Stimulated activated CD8-positive, alpha-beta memory T cell treated with anti-CD3 and anti-CD28 coated beads, Interleukin-4, amount 100 ng/mL, for 24 hours (primary cell): ENCODE results near the gene MUC6.

Experiments
- DNase-seq: peaks from one replicate; pipeline ENCODE4 v3.0.0-alpha.2; 2020; ENCODE audit warnings: low read depth

The MUC6 gene

DNA sequence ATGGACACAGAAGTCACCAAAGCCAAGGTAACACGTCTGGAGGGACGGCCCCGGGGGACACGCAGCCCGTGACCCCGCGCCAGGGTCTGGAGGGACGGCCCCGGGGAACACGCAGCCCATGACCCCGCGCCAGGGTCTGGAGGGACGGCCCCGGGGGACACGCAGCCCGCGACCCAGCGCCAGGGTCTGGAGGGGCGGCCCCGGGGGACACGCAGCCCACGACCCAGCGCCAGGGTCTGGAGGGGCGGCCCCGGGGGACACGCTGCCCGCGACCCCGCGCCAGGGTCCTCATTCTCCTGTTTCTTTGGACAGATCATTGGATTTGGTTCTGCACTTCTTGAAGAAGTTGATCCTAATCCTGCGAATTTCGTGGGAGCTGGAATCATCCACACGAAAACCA, 27.1 kb downstream of the MUC6 start:
- DNase-seq = no peak

DNA sequence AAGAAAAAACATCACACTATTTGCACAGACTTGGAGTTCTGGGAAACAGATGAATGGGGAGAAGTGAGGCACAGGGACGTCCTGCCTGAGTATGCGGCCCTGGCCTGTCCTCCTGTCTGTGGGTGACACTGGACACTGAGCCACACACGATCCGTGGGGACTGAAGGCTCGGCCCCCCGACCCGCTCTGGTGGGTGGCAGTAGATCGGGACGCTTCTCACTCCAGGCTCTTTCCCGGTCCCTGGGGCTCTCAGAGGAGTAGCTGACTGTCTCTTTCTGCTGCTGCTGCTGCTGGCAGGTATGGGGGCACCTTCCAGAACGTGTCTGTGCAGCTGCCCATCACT, 27.7 kb downstream of the MUC6 start:
- DNase-seq = no peak

DNA sequence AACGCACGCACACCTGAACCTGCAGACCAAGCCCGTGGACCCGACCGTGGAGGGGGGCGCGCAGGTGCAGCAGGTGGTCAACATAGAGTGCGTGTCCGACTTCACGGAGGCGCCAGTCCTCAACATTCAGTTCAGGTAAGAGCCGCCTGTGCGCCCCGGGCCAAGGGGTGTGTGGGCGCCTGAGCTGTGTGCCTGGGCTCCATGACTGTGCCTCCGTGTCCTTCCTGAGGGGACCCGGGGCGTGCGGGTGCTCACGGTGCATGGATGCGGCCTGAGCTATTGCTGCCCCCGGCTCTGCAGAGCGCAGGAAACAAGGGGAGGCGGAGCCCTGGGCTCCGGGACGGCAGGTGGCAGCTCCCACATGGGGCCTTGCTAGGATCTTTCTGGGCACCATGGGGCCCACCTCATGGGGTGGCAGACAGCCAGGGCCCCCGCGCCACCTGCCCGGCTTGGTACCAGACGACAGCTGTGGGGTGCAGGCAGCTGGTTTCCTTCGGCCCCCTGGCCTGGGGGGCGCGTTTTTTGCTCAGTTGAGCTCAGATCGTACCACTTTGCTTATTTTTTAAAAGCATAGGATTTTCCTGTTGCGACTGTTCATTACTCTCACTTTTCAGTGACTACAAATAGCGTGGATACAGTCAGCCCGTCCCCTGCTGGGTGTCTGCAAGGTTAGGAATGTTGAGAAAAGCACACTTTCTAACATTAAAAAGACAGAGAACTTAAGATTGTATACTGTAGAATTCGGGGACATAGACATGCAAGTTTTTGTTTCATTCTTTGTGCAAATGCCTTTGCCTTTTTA, 28.3 kb downstream of the MUC6 start:
- DNase-seq = no peak

DNA sequence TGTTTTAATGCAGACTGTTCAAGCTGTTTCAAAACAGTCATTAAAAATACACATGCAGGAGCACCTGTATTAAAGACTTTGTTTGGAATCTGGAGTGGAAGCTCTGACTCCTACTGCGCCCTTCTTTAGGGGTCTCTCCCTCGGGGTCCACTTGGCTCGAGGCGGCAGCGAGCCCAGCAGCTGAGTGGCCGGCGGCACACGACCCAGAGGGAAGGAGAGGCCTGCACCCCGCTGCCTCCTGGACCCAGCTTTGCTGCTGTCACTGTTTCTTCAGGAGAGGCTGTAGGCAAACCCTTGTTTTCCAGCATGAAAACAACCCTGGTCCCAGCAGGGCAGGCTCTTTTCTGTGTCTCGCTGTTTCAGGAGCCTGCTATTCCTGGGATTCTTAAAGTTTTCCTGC, 29.2 kb downstream of the MUC6 start:
- no peak for DNase-seq

DNA sequence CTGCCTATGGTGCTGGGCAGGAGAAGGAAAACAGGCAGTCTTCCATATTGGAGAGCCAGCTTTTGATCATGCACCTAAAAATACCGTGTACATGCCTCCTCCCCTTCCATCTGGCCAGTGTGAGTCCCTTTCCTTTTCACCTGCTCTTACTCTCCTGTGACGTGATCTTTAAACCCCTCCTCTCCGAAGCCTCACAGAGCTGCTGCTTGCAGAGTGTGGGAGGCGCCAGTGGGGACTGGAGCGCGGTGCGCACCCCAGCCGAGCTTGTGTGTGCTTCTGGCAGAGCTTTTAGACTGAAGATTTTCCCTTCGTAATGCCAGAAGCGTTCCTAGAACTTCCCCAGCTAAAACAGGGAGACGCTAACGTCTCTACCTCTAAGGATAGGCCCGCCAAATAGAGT, 29.8 kb downstream of the MUC6 start:
- no peak for DNase-seq

DNA sequence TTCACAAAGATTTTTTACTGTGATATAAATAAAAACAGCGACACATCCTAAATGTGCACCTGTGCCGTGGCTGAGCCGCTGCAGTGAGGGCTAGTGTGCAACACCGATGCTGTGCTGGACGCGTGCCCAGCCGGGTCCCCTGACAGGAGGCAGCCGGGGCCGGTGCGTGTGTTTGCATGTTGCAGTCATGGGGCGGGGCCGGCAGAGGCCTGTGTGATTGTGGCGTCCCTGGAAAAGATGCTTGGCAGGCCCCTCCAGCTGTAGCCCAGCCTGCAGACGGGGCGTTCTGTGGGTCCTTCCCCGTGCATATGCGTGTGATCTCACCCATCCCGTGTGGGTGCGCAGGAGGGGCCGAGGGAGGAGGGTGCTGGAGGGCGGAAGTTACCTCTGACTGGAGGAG, 30.6 kb downstream of the MUC6 start:
- no peak for DNase-seq

DNA sequence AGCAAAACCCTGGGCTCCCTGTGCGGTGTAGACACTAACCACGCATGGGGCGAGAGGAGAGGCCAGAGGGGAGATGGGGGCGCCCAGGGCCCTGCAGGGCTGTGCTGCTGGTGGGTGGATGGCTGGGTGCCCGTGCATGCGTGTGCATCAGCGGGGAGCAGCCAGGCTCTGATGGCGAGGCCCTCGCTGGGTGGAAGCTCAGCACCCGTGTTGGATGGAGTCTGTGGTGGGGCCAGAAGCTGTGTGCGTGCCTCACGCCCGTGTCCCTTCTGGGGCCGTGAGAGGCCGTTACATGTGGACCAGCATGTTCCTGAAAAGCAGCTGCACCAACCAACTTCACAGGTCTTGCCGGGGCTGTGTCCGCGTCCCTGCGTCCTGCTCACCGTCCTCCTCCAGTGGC, 33.4 kb downstream of the MUC6 start:
- no peak for DNase-seq

DNA sequence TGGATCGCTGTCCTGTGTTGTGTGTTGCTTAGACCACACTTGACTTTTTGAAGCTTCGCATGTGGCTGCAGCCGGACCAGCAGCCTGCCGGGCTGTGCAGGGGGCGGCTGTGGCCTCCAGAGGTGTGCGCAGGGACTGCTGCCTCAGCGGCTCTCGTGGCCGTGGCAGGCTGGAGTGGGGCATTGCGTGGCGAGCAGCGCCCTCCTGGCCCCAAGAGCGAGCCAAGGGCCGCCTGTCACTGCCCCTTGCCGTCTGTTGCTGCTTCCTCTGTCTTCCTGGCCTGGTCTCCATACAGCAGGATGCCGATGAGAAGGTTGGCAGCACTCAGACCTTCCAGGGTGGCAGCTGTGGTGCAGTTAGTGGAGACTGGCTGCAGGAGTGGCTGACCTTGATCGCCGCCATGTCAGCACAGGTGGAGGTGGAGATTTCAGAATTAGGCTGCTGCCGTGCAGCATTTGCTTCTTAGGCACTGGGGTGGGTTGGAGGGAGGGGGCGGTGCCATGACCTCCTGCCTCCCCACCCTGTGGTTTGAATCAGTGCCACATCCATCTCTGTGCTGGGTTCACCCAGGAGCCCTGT, 34.0 kb downstream of the MUC6 start:
- DNase-seq = no peak

DNA sequence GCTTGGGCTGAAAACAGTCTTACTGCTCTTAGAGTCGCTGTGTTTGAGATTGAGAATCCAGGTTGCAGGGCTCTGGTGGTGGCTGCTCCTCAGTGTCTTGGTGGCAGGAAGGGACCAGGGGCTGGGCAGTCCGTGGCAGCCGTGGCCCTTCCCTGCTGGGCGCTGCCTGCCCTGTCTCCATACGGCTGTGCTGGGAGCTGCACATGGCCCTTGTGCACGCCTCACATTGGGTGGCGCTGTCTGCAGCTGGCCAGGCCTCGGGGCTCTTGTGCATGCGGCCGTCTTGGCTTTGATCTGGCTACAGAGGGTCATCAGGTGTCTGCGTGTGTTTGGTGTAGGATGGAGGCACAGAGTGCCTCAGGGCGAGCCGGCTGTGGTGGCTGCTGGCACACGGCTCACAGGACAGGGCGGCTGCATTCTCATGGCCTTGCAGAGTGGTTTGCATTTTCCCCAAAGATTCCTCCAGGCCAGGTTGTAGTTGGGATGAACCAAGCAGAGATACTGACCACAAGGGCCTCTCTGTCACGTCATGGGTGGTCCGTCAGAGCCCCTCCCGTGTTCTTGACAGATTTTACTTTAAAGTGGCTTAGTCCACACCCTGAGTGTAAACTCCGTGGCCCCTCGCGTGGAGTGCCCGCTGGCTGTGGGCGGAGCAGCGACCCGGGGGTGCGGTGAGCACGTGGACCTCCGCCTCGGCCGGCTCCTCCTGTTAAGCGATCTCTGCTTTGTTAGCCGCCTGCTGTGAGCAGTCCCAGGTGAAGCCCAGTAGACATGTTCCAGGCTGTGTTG, 34.7 kb downstream of the MUC6 start:
- no peak for DNase-seq

DNA sequence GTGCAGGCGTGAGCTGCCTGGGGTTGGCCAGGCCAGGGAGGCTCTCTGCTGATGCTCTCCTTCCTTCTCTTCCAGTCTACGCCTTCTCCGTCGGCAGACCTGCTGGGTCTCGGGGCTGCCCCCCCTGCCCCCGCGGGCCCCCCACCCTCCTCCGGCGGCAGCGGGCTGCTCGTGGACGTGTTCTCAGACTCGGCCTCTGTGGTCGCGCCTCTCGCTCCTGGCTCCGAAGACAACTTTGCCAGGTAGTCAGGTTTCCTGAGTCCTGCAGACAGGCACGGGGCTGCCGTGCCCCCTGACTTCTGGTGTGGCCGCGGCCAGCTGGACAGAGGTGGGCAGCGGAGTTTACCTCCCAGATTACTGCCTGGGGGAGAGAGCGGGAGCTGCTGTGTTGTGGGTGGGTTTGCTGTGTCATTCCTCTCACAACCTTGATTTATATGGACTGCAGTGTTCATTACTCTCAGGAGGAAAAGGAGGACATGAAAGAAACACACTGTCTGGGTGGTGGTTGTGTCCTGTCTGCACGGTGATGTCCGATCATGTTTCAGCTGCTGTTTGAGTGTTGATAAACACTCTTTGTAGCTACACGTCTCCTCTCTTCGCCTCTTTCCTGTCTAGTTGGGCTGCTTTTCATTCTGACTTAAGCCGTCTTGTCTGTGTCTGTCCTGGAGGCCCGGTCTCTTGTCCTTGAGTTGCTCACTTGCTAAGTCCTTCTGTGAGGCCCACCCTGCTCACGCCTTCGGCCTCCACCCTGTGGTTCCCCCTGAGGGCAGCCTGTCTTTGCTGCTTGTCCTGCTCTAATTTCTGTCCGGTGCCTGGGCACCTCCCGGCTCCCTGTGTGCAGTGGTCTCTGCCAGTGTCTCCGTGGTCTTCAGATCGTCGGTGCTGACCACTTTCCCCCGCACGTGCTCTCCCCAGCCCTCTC, 35.9 kb downstream of the MUC6 start:
- no peak for DNase-seq

DNA sequence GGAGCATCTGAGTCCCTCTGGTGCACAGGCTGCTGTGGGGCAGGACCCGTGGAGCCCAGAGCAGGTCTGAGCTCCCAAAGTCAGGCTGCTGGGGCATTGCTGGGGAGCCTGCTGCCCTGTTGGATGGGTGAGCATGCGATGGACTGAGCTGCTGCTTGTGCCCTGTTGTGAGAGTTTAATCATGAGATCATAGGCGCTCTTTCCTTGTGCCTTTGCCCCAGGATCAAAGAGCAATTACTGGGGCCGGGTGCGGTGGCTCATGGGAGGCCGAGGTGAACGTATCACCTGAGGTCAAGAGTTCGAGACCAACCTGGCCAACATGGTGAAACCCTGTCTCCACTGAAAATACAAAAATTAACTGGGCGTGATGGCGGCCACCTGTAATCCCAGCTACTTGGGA, 37.5 kb downstream of the MUC6 start:
- DNase-seq = no peak

DNA sequence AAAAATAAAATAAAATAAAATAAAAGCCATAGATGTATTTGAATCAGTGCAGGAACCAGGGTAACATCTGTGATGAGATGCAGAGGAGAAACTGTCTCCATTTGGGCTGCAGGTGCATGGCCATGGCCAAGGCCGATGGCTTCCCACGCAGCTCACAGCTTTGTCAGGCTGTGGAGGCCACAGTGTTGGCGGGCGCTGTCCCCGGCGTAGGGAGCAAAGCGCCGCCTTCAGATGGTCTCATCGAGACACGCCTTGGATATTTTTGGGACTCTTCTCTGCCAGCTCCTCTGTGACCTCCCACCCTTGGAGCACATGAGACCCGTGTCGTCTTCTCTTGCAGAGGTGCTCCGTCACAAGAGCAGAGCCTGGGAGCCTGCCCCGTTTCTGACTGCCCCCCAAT, 38.6 kb downstream of the MUC6 start:
- DNase-seq = no peak

DNA sequence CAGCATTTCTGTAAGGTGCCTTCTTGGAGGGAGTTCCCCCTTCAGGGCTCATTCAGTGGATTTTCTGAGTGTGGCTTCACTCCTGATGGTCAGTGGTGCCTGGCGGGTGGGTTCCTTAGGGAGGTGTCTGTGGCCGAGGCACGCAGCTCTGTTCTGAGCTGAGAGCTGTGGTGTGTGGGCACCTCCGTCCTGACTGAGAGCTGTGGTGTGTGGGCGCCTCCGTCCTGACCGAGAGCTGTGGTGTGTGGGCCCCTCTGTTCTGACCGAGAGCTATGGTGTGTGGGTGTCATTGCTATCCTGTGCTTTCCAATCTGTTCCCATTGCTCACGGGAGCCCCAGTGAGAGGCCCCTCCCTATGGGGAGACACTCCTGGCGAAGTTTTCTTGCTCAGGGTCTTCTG, 39.8 kb downstream of the MUC6 start:
- DNase-seq = no peak

DNA sequence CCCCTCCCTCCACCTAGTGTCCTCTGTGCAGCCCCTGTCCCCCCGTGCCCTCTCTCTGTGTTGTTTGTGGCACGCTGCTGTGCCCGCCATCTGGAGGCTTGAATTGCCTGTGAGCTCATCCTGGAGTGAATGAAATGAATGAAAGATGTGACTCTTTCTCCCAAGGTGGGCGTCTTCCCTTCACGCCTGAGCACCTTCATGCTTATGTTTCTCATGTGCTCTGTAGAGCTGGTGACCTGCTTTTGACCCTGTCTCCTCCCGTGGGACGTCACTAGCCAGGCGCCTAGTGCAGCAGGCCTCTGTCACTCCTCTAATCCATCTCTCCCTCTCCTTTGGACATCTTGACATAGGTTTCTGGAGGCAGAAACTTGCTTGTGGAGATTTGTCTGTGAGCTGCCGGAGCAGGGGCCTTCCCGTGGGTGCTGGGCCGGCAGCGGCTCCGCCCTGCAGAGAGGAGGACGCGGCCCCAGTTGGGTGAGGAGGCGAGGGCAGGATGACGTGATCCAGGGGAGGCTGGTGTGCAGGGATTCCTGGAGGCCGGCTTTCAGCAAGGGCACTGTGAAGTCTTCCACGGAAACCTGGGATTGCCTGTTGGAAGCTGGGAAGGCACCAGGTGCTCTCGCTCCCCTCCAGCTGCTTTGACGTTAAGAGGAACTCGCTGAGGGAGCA, 40.6 kb downstream of the MUC6 start:
- DNase-seq = no peak

DNA sequence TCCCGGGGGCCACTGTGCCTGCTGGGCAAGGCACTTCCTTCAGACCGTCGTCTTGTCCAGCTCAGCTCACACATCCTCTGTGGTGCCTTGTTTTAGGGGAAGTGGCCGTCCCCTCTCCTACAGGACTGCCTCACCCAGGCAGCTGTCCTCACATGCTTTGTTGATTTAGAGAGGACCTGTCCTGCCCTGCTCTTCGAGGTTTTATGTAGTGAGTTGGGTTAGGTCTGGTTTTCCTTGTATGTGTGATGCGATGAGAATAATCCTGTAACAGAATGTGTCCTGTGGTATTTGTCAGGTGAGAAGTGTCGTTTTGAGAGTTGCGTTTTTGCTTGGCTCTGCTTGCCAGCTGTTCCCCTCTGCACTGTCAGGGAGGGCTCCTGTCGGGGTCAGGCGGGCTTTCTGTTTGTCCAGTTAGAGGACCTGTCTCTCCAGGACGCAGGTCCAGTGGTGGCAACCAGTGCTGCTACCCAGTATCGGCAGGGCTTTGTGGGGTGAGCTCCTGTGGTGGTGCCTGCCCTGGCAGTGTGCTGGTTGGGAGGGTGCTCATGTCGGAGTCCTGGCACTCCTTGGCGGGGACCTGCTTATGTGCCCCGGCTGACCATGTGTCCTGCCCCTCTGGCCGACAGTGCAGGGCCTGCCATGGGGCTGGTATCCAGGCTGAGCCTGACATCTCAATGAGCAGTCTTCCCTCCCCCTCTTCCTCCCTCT, 41.3 kb downstream of the MUC6 start:
- no peak for DNase-seq

DNA sequence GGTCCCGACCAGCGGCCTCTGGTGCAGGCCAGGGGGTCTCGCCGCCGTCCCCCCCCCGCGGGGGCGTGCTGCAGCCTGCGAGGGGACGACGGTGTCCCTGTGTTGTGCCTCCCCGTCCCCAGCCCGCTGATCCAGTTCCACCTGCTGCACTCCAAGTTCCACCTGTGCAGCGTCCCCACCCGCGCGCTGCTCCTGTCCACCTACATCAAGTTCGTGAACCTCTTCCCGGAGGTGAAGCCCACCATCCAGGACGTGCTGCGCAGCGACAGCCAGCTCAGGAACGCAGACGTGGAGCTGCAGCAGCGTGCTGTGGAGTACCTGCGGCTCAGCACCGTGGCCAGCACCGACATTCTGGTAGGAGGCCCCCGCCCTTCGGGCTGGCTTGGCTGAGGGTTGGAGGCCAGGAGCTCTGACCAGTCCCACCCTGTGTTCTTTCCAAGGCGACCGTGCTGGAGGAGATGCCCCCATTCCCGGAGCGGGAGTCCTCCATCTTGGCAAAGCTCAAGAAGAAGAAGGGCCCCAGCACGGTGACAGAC, 42.8 kb downstream of the MUC6 start:
- no peak for DNase-seq

DNA sequence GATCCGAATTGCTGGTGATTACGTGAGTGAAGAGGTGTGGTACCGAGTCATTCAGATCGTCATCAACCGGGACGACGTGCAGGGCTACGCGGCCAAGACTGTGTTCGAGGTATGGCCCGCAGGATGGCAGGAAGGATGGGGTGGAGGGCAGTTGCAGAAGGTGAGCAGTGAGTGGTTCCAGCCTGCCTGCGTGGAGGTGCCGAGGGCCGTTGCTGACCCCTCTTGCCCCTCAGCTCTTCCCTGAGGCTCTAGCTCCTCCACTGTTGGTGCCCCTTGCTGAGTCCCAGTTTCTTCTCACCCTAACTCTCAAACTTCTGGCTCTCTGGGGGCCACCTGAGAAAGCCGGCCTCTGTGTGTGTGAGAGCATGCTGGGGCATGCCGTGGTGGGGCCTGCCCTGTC, 43.9 kb downstream of the MUC6 start:
- DNase-seq = no peak

DNA sequence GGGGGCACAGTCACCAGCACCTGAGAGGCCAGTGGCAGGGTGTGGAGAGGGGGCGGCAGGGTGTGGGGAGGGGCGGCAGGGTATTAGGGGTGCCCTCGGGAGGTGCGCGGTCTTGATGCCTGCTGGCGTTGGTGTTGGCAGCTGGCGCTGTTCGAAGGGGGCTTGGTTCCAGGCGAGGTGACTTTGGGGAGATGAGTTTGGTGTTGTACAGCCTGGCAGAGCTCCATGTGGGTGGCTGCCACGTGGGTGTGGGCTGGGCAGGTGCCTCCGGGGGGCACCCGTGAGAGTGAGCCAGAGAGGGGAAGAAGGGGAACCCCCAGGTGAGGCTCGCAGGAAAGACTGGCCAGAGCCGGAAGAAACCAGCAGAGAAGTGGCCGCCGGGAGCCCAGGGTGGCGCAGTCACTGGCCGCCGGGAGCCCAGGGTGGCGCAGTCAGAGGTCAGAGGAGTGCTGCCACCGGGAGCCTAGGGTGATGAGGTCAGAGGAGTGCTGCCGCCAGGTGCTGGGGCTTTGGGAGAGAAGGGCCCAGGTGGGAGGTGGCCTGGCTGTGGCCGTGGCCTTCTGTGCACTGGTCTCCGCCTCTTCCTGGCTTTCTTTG, 44.7 kb downstream of the MUC6 start:
- no peak for DNase-seq

DNA sequence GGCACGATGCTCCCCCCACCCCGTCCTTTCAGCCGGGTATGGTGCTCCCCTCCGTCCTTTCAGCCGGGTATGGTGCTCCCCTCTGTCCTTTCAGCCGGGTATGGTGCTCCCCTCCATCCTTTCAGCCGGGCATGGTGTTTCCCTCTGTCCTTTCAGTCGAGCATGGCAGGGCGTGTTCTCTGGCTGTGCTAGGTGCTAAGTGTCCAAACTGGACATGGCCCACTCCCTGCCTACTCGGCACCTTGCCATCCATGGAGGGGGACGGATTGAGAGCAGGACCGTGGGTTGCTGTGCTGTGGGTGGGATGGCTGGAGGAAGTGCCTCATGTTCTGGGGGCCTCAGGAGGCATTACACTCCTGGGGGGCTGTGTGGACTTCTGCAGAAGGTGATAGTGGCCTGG, 45.5 kb downstream of the MUC6 start:
- no peak for DNase-seq

DNA sequence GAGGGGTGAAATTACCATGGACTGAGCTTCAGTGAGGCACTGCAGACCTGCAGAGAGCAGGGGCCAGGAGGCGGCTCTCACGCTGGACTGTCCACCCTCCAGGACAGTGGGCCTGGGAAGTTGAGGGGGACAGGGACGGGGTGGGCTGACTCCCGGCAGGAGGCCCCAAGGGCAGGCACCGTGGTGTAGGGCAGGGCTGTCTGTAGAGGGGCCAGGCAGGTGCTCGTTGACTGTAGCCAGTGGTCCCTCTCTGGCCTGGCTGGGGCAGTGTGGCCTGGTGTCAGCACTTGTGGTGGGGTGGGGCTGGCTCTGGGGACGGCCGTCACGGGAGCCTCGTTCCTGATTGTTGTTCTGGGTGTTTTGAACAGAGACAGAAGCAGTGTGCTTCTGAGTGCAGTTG, 46.4 kb downstream of the MUC6 start:
- DNase-seq = no peak
